GM23248 (cell line): ENCODE measurements around the gene ZNF652.

Source experiments
- EZH2 ChIP-seq: fragments of 200-600 bp; sonication (generic); IDR thresholded peaks from 2 replicates; pipeline ENCODE4 v1.6.1; 2018; ENCODE audit warnings: antibody characterized with exemption, mild to moderate bottlenecking; ENCODE audit not compliant: insufficient read depth, poor library complexity, severe bottlenecking
- EZH2phosphoT487 ChIP-seq: fragments of 200-600 bp; sonication (generic); IDR thresholded peaks from 2 replicates; pipeline ENCODE4 v1.6.1; 2018; ENCODE audit warnings: antibody characterized with exemption, moderate library complexity, mild to moderate bottlenecking, low read depth; ENCODE audit not compliant: insufficient read depth

DNA sequence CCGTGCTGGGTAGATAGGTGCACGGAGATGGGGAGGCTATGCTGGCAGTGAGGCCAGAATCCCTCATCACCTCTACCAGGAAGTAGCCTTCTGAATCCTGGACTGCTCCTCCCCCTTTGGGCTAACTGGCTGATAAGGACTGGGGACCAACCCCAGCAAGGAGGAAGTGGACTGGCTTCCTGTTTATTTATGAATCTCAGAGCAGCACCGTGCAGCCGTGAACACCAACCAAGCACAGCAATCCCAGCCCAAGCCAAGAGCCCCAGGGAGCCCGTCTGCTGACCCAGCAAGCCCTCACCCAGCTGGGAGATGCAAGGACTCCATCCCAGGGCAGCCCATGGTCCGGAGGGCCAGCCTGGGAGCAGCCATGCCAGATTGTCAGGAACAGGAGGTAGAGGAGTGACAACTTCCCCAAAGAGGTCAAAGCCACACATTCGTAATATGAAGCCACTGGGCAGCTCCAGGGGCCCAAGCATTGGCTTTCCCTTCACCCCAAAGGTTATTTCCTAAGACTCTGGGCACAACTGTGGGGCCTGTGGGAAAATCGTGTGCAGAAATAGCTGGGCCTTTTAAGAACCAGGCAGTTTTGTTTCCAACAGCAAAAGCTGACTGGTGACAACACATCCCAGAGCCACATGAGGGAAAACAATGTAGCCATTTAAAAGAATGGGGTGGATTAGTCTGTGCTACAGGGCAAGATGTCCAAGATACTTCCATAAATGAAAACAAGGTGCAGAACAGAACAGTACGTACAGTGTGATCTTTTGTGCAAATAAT lies 28.7 kb upstream of the ZNF652 start:
- TF ChIP-seq EZH2: no peak
- no peak for TF ChIP-seq EZH2phosphoT487
